WI38 (cell line): ENCODE data around the gene CCDC122.

Experiments used
- H3K4me3 ChIP-seq: 2 replicates; pipeline ENCODE4 v1.5.1; 2011; ENCODE audit warnings: low read depth, mild to moderate bottlenecking, control low read depth, low read length
- TF ChIP-seq, protein P1 (sequence below): IDR thresholded peaks from 2 replicates; pipeline ENCODE4 v1.5.1; 2012; ENCODE audit warnings: low read depth, mild to moderate bottlenecking, control low read depth, low read length

Gene CCDC122

GRCh38 chr13:43877326-43877725 is 2.2 kb downstream of the CCDC122 start:
- H3K4me3 ChIP-seq, result no peak overlapping the region
- TF ChIP-seq, protein P1, sequence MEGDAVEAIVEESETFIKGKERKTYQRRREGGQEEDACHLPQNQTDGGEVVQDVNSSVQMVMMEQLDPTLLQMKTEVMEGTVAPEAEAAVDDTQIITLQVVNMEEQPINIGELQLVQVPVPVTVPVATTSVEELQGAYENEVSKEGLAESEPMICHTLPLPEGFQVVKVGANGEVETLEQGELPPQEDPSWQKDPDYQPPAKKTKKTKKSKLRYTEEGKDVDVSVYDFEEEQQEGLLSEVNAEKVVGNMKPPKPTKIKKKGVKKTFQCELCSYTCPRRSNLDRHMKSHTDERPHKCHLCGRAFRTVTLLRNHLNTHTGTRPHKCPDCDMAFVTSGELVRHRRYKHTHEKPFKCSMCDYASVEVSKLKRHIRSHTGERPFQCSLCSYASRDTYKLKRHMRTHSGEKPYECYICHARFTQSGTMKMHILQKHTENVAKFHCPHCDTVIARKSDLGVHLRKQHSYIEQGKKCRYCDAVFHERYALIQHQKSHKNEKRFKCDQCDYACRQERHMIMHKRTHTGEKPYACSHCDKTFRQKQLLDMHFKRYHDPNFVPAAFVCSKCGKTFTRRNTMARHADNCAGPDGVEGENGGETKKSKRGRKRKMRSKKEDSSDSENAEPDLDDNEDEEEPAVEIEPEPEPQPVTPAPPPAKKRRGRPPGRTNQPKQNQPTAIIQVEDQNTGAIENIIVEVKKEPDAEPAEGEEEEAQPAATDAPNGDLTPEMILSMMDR, result no peak

DNA sequence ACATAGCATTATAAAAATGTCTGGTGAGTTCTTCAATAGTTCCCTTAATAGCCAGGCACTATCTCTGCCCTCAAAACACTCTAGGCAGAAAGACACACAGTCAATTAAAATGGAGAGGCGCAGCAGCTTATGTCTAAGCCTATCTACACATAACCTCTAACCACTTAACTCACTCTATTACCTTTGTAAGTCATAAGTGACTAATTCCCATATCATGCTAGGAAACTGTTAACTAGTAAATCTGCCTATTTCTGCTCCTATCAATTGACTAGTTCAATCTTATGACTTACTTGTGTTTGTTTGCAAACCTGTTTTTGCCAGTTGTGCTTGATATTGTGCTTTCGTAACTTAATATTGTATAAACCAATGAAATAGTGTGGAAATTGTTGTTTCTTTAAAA is 3.2 kb downstream of the CCDC122 start:
- TF ChIP-seq, protein P1, result no peak
- no peak overlapping the region for H3K4me3 ChIP-seq

GRCh38 chr13:43874504-43875092 is 4.9 kb downstream of the CCDC122 start:
- H3K4me3 ChIP-seq, result no peak overlapping the region
- TF ChIP-seq, protein P1, result peak; percentile 14; the same call in 1 of the 2 replicates

DNA sequence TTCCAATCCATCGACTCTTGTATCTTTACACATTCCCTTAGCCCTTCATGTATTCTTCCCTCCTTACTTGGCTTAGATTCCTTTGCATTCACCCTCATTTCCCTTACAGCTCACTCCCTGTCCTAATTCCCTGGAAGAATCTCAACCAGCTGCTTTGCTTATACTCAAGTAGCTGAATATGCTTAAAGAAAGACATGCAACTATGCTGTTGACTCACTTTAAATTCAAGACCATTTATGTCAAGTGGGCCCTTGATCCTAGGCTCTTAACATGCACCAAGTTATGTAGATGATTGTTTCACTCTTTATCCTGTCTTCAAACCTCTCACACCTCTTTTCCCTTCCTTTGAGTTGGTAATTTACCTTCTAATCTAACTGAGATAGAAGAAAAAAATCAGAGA is 7.4 kb downstream of the CCDC122 start:
- no peak overlapping the region for H3K4me3 ChIP-seq
- TF ChIP-seq, protein P1, result no peak

DNA sequence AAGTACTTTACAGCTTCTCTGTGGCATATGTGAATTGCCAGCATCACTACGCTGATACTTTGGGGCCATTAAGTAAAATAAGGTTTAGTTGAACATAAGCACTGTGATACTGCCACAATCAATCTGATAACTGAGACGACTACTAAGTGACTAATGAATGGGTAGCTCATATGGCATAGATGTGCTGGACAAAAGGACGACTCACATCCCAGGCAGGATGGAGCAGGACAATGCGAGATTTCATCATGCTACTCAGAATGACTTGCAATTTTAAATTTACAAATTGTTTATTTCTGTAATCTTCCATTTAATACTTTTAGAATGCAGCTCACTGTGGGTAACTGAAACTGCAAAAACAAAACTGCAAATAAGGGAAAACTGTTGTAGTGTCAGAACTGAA is 13.6 kb downstream of the CCDC122 start:
- no peak overlapping the region for H3K4me3 ChIP-seq
- TF ChIP-seq, protein P1, result no peak

DNA sequence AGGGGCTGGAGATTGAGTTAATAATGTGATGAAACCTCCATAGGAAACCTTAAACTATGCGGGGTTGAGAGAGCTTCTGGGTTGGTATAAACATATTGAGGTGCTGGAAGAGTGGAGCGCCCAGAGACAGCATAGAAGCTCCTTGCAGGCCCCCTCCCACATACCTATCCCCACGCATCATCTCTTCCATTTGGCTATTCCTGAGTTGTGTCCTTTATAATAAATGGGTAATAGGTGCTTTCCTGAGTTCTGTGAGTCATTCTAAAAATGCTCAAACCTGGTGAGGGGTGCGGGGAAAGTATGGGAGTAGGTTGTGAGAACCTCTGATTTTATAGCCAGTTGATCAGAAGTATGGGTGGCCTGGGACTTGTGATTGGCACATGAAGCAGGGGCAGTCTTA is 14.6 kb downstream of the CCDC122 start:
- H3K4me3 ChIP-seq, result no peak overlapping the region
- TF ChIP-seq, protein P1, result no peak

DNA sequence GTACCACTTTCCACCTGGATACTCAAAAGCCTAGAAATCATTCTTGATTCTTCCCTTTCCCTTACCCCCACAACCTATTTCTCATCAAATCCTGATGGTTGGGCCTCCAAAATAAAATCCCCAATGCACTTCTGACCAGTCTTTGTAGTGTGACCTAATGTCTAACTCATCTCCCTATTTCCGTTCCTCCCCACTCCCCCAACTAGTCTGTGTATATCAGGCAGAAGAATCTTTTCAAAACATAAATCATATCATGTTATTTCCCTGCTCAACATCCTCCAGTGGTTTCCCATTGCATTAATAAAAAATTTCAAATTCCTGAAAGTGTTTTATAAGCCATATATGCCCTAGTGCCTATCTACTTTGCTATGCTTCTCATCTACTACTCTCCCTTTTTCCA is 17.7 kb downstream of the CCDC122 start:
- TF ChIP-seq, protein P1, result no peak
- H3K4me3 ChIP-seq, result no peak overlapping the region
